ENCODE measurements around the gene OLFML2B.

DNA sequence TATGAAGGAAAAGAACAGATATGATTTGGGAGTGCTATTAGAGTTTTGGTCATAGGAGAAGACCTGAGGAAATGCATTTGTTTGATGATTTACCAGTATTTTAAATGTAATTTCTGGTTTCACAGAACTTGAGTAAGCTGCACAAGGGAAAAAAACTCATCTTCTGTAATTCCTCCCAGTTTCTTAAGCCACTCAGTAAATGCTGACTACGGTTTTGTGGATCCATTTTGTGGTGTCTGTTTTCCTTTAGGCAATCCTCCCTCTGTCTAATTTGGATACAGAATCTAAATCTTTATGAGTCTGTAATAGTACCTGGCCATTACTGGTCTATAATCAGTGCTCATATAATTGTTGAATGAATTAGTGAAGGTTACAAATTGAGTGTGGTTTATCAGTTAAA, 72.0 kb downstream of the OLFML2B start:
- no peak for TF ChIP-seq CTCF (IDR thresholded peaks at IDR 0.05; ENCODE audit: low read depth, low read length, poor library complexity, severe bottlenecking)
- TF ChIP-seq EZH2phosphoT487 (IDR thresholded peaks at IDR 0.05; ENCODE audit: borderline replicate concordance, low read length): no peak
